ENCODE data around the gene PURA. TPM values are rescaled to one million over a fixed set of nuclear protein-coding genes. Genes with fewer than 3 reads are reported as not detected.

The PURA gene
- total RNA-seq, 1 experiment from 2014 or later: 5.6 TPM

DNA sequence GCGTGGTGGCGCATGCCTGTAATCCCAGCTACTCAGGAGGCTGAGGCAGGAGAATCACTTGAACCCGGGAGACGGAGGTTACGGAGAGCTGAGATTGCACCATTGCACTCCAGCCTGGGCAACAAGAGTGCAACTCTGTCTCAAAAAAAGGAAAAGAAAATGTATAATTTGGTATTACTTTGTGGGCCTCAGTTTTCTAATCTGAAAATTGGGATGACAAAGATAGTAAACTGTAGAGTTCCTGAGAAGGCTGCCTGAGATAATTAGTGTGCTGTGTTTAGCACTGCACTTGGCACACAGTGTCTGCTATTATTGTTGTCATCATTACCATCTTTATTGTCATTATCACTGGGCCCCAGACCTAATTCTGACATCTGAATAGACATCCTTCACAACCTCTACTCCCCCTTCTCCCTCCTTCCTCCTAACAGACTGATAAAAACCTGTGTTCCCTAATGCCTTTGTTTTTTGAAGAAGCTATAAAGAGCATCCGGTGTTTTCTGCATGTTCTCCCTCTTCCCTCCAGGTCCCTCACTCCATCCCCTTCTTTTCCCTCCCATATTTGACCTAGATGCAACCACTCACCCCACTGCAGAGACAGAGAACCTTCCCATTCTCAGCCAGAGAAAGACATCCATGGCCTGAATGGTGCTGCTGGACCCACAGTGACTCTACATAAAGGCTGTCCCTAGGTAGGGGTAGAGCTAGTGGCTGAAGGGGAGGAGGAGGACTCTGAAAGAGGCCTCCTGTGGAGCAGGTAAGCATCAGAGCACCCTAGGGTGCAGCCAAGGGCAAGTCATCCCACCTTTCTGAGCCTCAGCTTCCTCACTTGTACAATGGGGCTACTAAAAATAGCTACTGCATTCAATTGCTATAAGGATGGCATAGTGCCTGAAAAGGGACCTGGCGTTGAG lies 45.4 kb downstream of the PURA start:
- DNase-seq (ENCODE audit: low spot score): no peak

DNA sequence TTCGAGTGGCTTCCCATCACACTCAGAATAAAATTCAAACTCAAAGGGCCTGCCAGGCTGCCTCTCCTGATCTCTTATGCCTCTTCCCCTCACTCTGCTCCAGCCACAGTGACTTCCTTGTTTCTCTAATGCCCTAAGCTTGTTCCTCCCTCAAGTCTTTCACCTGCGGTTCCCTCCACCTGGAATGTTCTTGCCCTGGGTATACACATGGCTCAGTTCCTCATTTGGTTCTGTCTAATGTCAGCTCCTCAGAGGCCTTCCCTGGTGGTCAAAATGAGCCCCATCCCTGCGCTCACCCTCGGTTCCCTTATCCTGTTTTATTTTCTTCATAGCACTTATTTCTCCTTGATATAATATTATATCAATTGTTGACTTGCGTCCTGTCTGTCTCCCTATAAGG lies 48.4 kb downstream of the PURA start:
- DNase-seq (ENCODE audit: low spot score): no peak

DNA sequence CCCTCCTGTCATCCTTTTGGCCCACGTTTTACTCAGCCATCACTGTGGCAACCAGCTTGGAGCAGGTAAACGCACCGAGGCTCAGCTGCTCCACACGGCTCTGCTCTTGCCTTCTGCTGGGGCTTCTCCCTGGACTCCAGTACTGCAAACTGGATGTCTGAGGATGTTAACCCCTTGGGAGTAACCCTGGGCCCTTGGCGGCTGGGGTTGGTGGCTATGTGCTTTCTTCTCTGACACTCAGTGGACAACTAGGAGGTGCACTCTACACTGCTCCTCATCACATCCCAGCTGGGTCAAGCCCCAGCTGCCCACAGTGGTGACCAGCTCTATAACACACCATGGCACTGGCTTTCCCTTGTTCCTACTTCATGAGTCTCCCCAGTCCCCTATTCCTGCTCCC lies 48.9 kb downstream of the PURA start:
- no peak for DNase-seq (ENCODE audit: low spot score)

- no peak for DNase-seq (ENCODE audit: low spot score)
Measured at GRCh38 chr5:140165101-140165922, 51.4 kb downstream of the PURA start.

DNA sequence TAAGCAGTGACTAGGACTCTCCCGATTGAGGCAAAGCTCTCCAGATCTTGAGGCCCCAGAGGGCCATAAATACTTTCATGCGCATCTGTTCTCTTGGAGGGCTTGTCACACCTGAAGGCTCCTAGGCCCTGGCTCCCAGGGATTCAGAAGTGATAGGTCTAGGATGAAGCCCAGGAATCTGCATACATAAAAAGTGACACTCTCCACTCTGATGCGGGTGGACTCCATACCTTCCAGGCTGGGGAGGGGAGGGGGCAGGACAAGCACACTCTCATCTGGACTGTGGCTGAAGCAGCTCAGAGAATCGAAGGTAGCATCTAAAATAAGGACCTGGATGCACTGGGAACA lies 52.0 kb downstream of the PURA start:
- DNase-seq (ENCODE audit: low spot score): no peak

- DNase-seq (ENCODE audit: low spot score): no peak
Measured at GRCh38 chr5:140166911-140167310, 53.0 kb downstream of the PURA start.

DNA sequence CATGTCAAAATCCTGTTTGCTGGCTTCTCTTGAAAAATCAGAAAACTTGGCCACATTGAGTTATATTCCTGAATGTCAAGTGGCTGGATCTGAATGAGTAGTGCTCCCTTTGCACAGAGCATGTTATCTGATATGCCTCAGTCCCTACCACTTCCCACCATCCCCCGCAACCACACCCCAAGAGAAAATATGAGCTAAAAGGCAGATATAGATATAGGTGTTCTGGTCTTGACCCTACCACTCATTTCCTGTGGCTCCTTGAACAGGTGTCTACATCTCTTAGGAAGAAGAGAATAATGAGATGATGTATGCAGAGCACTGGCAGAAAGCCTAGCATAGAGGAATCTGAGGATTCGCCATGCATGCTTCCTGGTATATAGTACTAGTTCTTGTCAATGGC lies 54.5 kb downstream of the PURA start:
- DNase-seq (ENCODE audit: low spot score): no peak

GRCh38 chr5:140169410-140169809 lies 55.5 kb downstream of the PURA start:
- DNase-seq (ENCODE audit: low spot score): no peak

GRCh38 chr5:140172483-140172882 lies 58.6 kb downstream of the PURA start:
- no peak for DNase-seq (ENCODE audit: low spot score)

DNA sequence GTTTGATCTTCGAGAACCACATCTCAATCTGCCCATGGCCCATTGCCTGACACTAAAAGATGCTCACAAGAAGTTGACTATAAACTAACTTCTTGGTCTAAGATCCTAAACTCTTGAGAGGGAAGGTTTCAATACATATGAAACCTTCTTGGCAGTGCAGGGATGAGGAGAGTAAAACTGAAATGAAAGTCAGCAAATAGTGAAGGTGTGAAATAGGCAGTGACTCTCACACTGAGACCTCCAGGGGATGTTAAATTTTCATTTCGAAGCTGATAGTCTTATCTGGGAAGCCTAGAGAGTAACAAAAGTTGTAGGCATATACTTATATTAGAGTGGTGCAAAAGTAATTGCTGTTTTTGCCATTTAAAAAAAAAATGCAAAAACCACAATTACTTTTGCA lies 60.1 kb downstream of the PURA start:
- DNase-seq (ENCODE audit: low spot score): no peak

GRCh38 chr5:140174465-140175366 lies 60.8 kb downstream of the PURA start, which contains the start of gene CYSTM1:
Gene CYSTM1, plus strand, starts transcription at chr5:140175188. Its CDS starts 19,278 bp downstream, at chr5:140194466.
- DNase-seq (ENCODE audit: low spot score): peak; percentile 91

Other genes with a start within 250 kb of the PURA start
- 0.14 and 0.25 TPM in 2 replicates for gene NRG2, start 70.8 kb upstream of the PURA start, total RNA-seq (2014; rRNA removed; shearing (Covaris generic))
- gene IGIP, start 11.8 kb downstream of the PURA start, total RNA-seq (2014; rRNA removed; shearing (Covaris generic)): 1.9 and 2.1 TPM in 2 replicates
- gene CYSTM1, start 61.1 kb downstream of the PURA start, total RNA-seq (2014; rRNA removed; shearing (Covaris generic)): 15.4 and 23.0 TPM in 2 replicates
- 58.8 and 77.4 TPM in 2 replicates for gene PFDN1, start 189.0 kb downstream of the PURA start, total RNA-seq (2014; rRNA removed; shearing (Covaris generic))
- 1.3 and 1.9 TPM in 2 replicates for gene HBEGF, start 232.5 kb downstream of the PURA start, total RNA-seq (2014; rRNA removed; shearing (Covaris generic))
- gene SLC4A9, start 246.1 kb downstream of the PURA start, total RNA-seq (2014; rRNA removed; shearing (Covaris generic)): not detected in 2 replicates

Data from H4 (cell line).